HCT116 (cell line): ENCODE data around the gene CCSER1.

Experiments
- EGR1 ChIP-seq: IDR thresholded peaks from 2 replicates; pipeline ENCODE4 v1.6.1; 2012; ENCODE audit warnings: low read depth
- EZH2 ChIP-seq: fragments of 200-600 bp; sonication (generic); IDR thresholded peaks from 2 replicates; pipeline ENCODE4 v1.6.1; 2017; ENCODE audit warnings: antibody characterized with exemption, mixed run types
- MAX ChIP-seq: IDR thresholded peaks from 2 replicates; pipeline ENCODE4 v1.6.1; 2012
- POLR2A ChIP-seq: IDR thresholded peaks from 2 replicates; pipeline ENCODE4 v1.7.0; 2011; ENCODE audit warnings: borderline replicate concordance; ENCODE audit not compliant: insufficient read depth, insufficient read length; ENCODE audit errors: extremely low read depth
- POLR2AphosphoS5 ChIP-seq: IDR thresholded peaks from 2 replicates; pipeline ENCODE4 v1.6.1; 2011; ENCODE audit warnings: mild to moderate bottlenecking, low read depth, low read length, moderate library complexity
- RAD21 ChIP-seq: IDR thresholded peaks from 2 replicates; pipeline ENCODE4 v1.6.1; 2012; ENCODE audit warnings: low read depth, mild to moderate bottlenecking
- TCF7L2 ChIP-seq: IDR thresholded peaks from 2 replicates; pipeline ENCODE4 v1.7.0; 2011; ENCODE audit warnings: borderline replicate concordance, inconsistent platforms; ENCODE audit not compliant: insufficient read depth, insufficient read length; ENCODE audit errors: extremely low read depth
- TF ChIP-seq, protein P1 (sequence below), 3 experiments: fragments of 200-600 bp in 1 of 3; sonication (generic) in 1 of 3; IDR thresholded peaks in 2 of 3; conservative IDR thresholded peaks in 1 of 3; 2 replicates each; pipeline ENCODE4 v1.5.1; 2012 to 2017; ENCODE audit warnings: low read depth in 2 of 3, low read length in 2 of 3, antibody characterized with exemption in 1 of 3, borderline replicate concordance in 1 of 3, control low read depth in 1 of 3, mild to moderate bottlenecking in 1 of 3, mixed read lengths in 1 of 3, mixed run types in 1 of 3, moderate library complexity in 1 of 3; ENCODE audit not compliant: insufficient read depth in 1 of 3

DNA sequence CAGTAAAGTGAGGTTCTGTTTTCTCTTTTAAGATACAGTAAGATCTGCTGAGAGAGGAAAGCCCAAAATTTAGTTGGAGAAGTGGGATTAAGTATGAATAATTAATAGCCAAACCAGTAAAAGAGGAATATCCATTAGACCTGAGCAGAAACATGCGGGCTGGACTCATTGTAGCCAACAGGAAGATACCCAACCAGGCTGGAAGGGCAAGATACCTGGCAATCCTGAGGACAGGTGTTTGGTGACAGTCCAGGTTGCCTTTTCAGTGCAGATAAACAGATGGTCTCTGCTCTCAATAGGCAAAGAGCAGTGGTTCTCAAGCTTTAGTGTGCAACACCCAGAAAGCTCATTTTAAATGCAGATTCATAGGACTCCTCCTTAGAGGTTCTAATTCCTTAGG is 1195.8 kb downstream of the CCSER1 start:
- TF ChIP-seq POLR2AphosphoS5 (no peak), RAD21 (no peak), MAX (no peak), EGR1 (no peak), POLR2A (no peak), TCF7L2 (no peak), EZH2 (no peak)
- TF ChIP-seq, protein P1, sequence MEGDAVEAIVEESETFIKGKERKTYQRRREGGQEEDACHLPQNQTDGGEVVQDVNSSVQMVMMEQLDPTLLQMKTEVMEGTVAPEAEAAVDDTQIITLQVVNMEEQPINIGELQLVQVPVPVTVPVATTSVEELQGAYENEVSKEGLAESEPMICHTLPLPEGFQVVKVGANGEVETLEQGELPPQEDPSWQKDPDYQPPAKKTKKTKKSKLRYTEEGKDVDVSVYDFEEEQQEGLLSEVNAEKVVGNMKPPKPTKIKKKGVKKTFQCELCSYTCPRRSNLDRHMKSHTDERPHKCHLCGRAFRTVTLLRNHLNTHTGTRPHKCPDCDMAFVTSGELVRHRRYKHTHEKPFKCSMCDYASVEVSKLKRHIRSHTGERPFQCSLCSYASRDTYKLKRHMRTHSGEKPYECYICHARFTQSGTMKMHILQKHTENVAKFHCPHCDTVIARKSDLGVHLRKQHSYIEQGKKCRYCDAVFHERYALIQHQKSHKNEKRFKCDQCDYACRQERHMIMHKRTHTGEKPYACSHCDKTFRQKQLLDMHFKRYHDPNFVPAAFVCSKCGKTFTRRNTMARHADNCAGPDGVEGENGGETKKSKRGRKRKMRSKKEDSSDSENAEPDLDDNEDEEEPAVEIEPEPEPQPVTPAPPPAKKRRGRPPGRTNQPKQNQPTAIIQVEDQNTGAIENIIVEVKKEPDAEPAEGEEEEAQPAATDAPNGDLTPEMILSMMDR (IDR thresholded peaks at IDR 0.05 in 2 of 3, conservative IDR thresholded peaks at IDR 0.05 in 1 of 3; ENCODE audit: borderline replicate concordance in 1 of 3, insufficient read depth in 1 of 3, low read depth in 2 of 3, low read length in 2 of 3) = no peak
